Measurements from ENCODE around the gene GAD1.
A peak's percentile ranks its signal among the peaks of the same experiment; 100 is the strongest.

Gene GAD1

GRCh38 chr2:170846314-170846713 lies 29.6 kb downstream of the GAD1 start:
- DNase-seq, result peak; percentile 89

GRCh38 chr2:170847716-170848115 lies 31.0 kb downstream of the GAD1 start:
- no peak for DNase-seq

- no peak for DNase-seq
Observed at GRCh38 chr2:170848587-170848986, 31.9 kb downstream of the GAD1 start.

DNA sequence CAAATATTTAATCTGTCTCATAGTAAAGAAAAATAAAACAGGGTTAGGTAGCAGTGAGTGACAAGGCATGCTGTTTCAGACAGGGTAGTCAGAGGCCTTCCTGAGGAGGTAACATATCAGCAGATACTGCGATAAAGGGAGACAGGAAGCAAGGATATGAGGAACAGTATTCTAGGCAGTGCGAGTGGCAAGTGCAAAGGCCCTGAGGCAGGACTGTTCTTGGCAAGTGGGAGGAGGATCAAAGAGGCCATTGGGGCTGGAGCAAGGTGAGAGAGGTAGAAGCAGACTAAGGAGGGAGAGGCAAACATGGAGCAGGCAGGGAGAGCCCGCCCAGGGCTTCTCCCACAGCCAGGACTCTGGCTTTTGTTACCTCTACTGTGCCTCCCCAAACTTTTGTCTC lies 33.6 kb downstream of the GAD1 start:
- no peak for DNase-seq

GRCh38 chr2:170851635-170852034 lies 34.9 kb downstream of the GAD1 start:
- no peak for DNase-seq

DNA sequence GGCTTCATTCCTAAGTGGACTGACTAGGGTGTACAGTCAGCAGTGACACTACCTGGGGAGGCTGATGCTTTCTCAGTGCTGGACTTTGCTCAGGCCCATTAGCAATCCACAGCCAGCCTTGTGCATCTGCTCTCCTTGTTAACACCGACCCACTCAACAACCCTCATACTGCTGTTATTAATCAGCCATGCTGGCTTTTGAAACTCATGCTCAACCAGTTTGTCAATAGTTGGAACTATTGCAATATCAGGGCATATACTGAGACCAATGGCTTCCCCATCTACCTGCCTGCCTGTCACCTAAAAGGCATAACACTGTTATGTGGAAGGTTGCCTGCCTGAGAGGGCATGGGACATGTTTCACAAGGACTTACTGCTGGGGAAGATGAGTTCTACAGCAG lies 39.4 kb downstream of the GAD1 start:
- DNase-seq, result no peak

DNA sequence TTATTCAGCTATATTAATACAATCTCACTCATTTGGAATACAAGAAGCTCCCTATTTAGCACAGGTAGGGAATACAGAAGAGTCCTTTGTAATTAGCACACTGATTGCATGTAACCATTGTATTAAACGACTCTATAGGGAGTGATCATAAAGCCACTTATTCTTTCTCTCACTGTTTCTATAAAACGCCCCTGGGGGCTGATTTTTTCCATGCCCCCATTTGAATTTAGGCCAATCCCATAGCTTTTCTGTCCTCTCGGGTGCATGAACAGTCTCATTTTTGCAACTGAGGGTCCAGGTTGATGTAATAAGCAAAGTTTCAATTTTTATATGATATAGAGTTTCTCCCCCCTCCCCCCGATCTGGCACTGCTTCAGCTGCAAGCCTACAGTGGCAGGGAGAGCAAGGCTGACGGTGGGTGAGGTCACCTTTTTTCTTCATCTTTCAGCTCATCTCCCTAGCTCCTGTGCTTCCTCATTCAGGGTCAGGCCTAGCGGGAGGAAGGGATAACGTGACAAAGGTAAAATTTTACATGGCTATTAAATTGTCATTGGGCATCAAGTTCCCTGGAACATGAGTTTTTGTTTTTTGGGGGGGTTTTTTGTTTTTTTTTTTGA lies 45.7 kb downstream of the GAD1 start:
- DNase-seq, result no peak

DNA sequence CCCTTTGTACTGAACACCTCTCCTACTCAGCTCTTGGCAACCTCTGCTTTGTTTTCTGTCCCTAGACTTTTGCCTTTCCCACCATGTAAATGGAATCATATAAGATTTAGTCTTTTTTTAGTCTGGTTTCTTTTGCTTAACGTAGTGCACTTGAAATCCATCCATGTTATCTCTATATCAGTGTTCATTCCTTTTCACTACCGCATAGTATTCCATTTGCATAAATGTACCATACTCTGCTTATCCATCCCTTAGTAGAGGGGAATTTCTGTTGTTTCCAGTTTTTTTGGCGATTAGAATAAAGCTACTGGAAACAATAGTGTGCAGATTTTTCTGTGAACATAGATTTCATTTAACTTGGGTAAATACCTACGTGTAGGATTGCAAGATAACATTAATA lies 46.4 kb downstream of the GAD1 start:
- no peak for DNase-seq

DNA sequence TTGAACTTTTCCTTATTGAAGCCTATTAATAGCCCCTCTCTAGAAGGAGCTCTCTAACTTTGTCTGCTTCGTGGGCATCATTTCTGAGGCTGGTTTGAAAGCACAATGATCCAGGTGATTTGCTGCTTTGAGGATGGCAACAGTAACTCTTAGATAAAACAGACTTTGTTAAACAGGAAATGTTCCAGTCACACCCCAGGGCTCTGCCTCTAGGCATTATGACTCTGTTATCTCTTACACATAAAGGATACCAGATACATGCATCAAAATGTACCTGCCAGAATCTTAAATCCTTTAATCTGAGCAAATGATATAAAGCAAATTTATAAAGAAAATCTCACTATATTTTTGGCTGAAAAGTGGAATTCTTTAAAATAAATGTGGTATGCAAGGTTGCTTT lies 52.3 kb downstream of the GAD1 start:
- DNase-seq, result no peak

- no peak for DNase-seq
Observed at GRCh38 chr2:170869461-170869860, 52.8 kb downstream of the GAD1 start.

DNA sequence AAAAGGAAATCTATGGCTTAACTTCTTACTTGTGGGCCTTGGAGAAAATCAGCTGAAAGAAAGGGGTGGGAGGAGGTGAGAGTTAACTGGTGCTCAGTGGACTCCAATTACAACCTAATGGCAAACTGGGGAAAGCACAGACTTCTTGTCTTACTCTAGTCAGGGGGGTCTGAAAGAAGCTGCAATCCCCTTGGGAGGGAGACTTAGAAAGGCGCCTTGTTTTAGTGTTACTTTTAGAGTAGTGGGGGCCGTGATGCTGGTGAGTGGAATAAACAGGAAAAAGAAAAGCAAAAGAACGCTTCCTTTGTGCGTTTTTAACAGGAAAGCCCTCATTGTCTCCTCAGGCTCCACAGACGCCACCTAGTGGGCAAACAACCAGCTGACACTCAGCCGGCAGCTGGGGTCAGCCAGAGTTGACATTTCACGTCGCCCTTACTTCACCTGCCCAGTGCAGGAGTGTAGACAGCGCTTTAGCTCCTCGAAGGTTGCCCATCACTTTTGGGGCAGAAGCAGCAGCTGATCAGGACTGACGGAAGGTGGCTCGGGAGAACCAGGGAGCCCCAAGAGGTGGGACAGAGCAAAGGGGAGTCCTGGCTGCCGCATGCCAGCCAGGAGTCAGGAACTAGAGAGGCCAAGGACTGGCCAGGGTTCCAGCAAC lies 56.5 kb downstream of the GAD1 start:
- DNase-seq, result peak; percentile 70

GRCh38 chr2:170878066-170878465 lies 61.4 kb downstream of the GAD1 start:
- DNase-seq, result no peak

GRCh38 chr2:170878505-170878904 lies 61.8 kb downstream of the GAD1 start:
- no peak for DNase-seq

GRCh38 chr2:170881840-170882239 lies 65.2 kb downstream of the GAD1 start:
- DNase-seq, result no peak

- no peak for DNase-seq
Observed at GRCh38 chr2:170882758-170883157, 66.1 kb downstream of the GAD1 start.

DNA sequence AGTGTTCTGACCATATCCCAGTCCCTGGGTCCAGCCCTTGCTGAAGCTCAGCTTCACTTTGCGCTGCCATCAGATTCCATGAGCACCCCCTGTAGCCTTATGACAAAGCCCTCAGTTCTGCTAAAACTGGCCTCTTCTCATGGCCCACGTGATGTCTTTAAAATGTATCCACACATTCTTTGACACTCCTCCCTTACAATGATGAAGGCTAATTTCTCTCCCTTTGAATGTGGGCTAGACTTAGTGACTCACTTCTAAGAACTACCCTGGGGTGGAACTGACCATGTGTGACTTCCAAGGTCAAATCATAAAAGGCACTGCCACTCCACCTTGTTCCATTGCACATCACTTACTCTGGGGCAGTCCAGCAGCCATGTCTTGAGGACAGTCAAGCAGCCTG lies 67.0 kb downstream of the GAD1 start:
- no peak for DNase-seq

DNA sequence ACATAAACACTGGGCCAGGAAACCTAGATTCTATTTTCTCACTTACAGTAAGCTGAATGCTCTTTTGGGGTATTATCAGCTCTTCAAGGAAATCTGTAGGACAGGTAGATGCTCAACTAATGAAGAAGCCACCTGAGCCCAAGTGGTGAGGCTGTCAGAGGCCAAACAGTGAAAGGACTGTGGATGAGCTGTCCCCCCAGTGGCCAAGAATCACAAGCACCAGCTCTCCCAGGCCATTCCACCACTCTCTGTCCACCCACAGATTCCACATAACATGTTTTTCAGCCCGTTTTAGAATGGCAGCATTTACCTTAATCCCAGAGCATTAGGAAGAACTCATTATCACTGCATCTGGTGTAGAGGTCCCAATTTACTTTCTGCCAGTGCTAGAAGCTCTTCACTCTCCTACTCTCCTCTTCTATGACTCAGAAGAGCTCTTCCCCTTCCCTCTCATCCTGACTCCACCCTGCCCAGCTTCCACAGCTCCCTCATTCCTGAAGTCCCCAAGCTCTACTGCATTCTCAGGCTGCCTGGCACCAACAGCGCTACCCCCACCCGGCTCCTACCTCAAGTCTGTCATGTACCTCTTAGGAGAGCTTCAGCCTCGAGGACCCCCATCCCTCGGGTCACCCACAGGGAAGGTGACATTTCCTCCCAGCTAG lies 68.6 kb downstream of the GAD1 start:
- no peak for DNase-seq

DNA sequence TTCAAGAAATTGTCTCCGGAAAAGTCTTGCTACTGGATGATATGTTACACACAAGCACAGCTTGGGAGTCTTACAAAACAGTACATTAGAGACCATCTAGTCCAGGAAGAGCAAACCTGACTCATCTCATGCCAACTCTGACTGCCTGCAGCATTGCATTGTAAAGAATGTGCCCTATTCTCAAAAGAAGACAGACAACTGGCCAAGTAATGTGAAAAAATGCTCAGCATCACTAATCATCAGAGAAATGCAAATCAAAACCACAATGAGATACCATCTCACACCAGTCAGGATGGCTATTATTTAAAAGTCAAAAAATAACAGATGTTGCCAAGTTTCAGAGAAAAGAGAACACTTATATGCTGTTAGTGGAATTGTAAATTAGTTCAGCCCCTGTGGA lies 69.7 kb downstream of the GAD1 start:
- no peak for DNase-seq

GRCh38 chr2:170887496-170887895 lies 70.8 kb downstream of the GAD1 start:
- no peak for DNase-seq

GRCh38 chr2:170887896-170888295 lies 71.2 kb downstream of the GAD1 start:
- no peak for DNase-seq

GRCh38 chr2:170891893-170892292 lies 75.2 kb downstream of the GAD1 start:
- no peak for DNase-seq

GRCh38 chr2:170892391-170892951 lies 75.8 kb downstream of the GAD1 start:
- DNase-seq, result no peak

- no peak for DNase-seq
Observed at GRCh38 chr2:170895023-170895757, 78.5 kb downstream of the GAD1 start.

GRCh38 chr2:170896622-170897021 lies 79.9 kb downstream of the GAD1 start:
- DNase-seq, result no peak
